HG03097 (cell line): ENCODE measurements around the gene SELE.
"Not testable (repeated sequence)": the region's sequence is repeated elsewhere in the genome, so short reads cannot be mapped to it uniquely, and the experiment has no call there.

Experiments
- ATAC-seq: cut with Tn5 transposase; IDR thresholded peaks from one replicate; pipeline ENCODE4 v1.9.1; 2021; ENCODE audit not compliant: unreplicated experiment, low FRiP score

SELE gene

DNA sequence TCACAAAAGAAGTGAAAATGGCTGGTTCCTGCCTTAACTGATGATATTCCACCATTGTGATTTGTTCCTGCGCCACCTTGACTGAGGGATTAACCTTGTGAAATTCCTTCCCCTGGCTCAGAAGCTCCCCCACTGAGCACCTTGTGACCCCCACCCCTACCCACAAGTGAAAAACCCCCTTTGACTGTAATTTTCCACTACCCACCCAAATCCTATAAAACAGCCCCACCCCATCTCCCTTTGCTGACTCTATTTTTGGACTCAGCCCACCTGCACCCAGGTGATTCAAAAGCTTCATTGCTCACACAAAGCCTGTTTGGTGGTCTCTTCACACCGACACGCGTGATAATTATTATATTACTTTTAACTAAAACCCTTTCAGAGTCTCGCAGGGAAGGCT lies 45.5 kb downstream of the SELE start:
- ATAC-seq = not testable (repeated sequence)

GRCh38 chr1:169683661-169684060 lies 50.2 kb downstream of the SELE start:
- ATAC-seq = no peak

DNA sequence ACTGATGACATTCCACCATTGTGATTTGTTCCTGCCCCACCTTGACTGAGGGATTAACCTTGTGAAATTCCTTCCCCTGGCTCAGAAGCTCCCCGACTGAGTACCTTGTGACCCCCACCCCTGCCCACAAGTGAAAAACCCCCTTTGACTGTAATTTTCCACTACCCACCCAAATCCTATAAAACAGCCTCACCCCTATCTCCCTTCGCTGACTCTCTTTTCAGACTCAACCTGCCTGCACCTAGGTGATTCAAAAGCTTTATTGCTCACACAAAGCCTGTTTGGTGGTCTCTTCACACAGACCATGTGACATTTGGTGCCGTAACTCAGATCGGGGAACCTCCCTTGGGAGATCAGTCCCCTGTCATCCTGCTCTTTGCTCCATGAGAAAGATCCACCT lies 50.7 kb downstream of the SELE start:
- ATAC-seq = not testable (repeated sequence)

DNA sequence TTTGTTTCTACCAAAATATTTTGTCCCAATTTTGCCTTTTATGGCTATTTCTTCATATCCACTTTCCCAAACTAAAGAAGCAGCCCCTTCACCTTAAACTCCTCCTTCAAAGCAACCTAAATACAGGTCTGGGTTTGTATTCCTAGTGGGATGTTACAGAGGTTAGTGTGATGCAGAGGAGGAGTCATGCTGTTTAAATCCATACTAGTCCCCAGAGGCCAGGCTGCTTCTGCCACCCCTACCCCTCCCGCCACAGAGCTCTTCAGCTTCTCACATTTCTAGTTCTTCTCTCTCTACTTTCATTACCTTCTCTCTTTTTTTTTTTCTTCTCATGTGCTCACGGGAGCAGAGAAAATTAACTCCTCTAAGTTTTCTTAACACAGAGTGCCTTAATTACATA lies 51.8 kb downstream of the SELE start:
- ATAC-seq = no peak

- no peak for ATAC-seq
Measured at GRCh38 chr1:169681140-169681539, 52.7 kb downstream of the SELE start.

DNA sequence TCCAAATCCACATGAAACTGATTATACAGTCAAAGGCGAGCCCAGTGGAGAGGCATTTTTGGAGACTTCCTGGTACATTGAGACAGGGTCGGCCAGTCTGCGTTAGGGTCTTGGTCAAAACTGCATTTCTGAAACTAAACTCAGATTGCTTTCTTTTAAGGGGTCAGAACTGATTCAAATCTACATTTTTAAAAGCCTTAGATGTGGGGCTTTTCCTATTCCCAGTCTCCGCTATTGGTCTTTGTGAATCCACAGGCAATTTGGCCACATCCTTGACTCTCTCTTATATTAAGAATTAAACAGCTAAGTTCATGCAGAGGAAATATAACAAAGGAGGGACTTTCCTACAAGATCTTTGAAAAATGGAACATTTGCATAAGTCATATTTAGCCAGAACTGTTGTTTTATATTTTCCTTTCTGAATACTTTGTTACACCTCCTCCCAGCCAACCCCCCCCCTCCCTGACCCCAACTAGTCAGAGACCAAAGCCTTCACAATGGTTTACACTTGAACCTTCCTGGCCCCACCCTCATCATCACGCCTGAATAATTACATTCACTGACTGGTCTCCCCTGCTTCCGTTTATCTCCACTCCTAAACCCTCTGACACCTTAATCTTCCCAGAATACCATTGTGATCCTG lies 53.4 kb downstream of the SELE start:
- no peak for ATAC-seq

- no peak for ATAC-seq
Measured at GRCh38 chr1:169679692-169680091, 54.2 kb downstream of the SELE start.

GRCh38 chr1:169676001-169676400 lies 57.9 kb downstream of the SELE start:
- no peak for ATAC-seq
